GM03348 (cell line): Measurements from ENCODE around the gene SCIMP.
A peak's percentile ranks its signal among the peaks of the same experiment; 100 is the strongest.
"Not testable (repeated sequence)": the region's sequence is repeated elsewhere in the genome, so short reads cannot be mapped to it uniquely, and the experiment has no call there.

Experiments
- DNase-seq: peaks from one replicate; pipeline ENCODE4 v3.0.0; 2012; ENCODE audit warnings: low spot score

The SCIMP gene

DNA sequence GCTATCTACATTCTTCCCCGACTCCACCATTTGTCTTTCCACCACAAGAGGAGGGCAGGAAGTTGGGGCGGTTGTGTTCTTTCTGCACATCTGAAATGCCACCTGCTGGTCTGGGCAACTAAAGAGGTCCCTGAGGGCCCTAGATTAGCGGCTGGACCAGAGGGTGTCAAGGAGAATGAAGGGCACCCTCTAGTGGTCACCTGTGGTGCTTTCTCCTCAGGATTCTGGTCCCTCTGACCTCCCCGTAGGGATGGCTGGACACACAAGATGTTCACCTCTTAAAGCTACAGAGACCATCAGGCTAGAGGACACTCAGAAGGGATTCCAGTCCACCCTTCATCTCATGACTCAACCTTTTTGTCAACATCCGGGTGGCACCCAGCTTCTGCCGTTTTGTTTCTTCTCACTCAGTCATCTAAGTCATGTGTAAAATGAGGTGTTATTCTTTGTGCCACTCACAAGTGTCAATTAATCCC lies 2.9 kb upstream of the SCIMP start:
- DNase-seq = peak; percentile 78

DNA sequence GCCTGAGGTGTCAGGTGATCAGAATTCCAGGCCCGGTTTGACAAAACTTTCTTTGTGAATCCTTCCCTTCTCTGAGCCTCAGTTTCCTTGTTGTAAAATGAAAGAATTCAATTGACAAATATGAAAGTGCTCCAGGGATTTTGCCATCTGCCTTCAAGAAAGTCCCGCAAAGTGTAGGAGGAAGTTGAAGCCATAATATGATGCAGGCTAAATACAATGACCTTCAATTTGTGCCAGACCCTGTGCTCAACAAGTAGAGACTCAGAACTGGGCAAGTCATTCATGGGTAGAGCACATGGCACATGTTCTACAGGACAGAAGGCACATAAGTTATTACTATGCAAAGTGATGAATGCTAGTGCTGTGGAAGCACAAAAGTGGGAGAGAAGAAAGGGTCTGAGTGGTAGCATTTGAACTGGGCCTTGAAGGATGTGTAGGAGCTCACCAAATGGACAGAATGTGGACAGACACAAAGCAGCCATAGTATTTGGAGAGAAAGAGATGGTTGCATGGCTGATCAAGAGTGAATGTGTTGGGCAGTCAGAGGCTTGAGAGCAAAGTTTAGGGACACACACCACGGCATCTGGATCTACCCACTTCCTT lies 2.4 kb upstream of the SCIMP start:
- no peak for DNase-seq

GRCh38 chr17:5233492-5233891 lies 1.2 kb downstream of the SCIMP start:
- not testable (repeated sequence) for DNase-seq

GRCh38 chr17:5226940-5227878 lies 7.5 kb downstream of the SCIMP start:
- DNase-seq = no peak

DNA sequence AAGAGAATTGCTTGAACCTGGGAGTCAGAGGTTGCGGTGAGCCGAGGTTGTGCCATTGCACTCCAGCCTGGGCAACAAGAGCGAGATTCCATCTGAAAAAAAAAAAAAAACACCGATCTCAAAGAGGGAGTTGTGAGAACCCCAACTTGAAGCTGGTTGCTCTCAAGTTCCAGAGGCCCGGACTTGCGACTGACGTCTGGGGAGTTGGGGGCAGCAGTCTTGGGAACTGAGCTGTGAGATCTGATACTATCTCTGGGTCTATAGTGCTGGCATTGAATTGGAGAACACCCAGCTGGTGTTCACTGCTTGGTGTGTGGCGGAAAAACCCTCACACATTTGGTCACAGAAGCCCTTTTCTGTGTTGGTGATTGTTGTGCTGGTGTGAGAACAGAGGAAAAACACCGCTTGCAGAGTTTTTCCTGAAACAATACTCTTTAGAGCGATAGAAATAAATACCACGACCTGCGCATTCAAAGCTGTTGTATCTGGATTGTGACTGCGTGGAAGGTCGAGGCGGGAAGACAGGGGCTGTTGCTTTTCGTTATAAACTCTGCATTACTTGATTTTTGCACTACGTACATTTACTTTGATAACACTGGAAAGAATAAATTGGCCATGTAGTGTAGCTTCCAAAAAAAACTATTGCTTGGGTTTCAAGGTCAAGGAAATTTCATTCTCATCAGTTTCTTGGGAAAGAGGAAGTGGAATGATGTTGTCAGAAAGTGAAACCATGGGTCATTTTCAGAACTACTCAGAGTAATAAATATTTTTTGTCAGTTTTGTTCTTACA lies 8.8 kb downstream of the SCIMP start:
- no peak for DNase-seq

DNA sequence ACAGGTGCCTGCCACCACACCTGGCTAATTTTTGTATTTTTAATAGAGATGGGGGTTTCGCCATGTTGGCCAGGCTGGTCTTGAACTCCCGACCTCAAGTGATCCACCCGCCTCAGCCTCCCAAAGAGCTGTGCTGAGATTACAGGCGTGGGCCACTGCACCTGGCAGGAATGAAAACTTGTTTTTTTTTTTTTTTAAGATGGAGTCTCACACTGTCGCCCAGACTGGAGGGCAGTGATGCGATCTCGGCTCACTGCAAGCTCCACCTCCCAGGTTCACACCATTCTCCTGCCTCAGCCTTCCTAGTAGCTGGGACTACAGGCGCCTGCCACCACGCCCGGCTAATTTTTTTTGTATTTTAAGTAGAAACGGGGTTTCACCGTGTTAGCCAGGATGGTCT lies 12.7 kb downstream of the SCIMP start:
- not testable (repeated sequence) for DNase-seq

DNA sequence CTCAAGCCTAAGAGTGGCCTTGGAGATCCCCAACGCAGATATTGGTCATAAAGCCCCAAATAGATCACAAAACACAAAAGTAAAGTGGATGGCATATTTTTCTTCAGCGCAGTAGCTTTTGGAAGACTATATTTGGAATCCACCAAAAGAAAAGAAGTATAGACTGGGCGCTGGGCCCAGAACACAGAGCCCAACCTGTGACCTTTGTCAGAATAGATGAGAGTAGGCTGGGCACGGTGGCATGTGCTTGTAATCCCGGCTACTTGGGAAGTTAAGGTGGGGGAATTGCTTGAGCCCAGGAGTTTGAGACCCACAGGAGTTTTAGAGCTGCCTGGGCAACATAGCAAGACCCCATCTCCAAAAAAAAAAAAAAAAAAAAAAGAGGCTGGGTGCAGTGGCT lies 14.6 kb downstream of the SCIMP start:
- no peak for DNase-seq

- DNase-seq = no peak
Observed at GRCh38 chr17:5219536-5219935, 15.1 kb downstream of the SCIMP start.

DNA sequence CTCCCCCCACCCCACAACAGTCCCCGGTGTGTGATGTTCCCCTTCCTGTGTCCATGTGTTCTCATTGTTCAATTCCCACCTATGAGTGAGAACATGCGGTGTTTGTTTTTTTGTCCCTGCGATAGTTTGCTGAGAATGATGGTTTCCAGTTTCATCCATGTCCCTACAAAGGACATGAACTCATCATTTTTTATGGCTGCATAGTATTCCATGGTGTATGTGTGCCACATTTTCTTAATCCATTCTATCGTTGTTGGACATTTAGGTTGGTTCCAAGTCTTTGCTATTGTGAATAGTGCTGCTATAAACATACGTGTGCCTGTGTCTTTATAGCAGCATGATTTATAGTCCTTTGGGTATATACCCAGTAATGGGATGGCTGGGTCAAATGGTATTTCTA lies 17.1 kb downstream of the SCIMP start:
- DNase-seq = not testable (repeated sequence)

DNA sequence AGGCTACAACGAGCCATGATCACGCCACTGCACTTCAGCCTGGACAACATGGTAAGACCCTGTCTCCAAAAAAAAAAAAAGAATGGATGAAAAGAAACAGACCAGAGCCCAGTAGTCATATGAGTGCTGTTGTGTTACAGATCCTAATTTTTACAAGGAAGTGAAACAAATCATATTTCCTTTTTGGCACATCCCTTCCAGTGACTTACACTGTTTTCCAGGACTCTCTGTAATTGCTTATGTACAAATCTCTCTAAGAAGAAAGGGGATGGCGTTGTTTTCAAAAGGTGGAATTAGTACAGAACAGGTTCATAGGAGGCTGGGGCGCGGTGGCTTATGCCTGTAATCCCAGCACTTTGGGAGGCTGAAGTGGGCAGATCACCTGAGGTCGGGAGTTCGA lies 23.2 kb downstream of the SCIMP start:
- DNase-seq = no peak

DNA sequence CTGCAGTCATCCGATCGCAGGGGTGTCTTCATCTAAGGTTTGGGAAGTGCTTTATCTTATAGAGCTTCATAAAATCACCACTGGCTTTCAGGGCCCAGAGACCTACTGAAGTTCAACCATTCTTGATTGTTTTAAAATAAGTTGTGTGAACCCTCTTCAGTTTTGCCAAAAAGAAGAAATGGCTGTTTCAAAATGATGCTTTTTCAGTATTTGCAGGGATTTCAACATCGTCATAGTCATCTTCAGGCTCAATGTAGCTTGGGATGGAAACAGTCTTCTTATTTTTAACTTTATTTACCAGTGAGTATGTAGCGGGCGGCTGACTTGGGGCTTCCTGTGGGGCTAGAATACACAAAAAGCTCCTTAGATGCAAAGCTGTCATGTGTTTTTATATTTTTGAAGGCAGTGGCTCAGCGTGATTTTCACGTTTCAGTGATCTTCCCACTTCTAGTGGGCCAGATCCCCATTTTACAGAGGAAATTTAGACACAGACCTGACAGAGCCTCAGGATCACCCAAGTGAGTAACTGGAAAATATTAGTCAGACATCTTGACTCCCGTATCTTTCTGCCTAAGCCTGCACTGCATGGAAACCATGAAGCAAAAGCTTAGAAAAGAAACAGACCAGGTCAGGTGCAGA lies 23.9 kb downstream of the SCIMP start:
- no peak for DNase-seq

- no peak for DNase-seq
Observed at GRCh38 chr17:5210091-5210490, 24.6 kb downstream of the SCIMP start.

DNA sequence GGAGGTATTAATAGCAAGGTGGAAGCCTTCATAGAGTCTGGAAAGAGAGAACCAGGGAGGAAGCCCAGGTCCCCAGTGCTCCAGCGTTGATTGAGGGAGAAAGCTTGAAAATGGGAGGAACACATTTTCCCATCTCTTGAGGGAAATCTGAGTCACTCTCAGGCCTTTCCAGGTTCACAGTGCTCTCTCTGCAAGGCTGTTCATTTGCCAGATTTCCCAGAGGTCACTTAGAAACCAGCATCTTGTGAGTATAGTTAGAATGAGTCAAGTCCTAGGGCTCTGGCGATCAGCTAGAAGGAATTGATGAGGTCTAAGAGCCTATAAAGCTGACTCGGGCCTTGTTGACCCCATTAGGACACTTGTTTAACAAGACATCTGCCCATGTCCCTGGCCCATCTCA lies 25.3 kb downstream of the SCIMP start:
- DNase-seq = peak; percentile 23

- DNase-seq = peak; percentile 53
Observed at GRCh38 chr17:5203908-5204294, 30.8 kb downstream of the SCIMP start.

GRCh38 chr17:5203178-5203907 lies 31.3 kb downstream of the SCIMP start:
- DNase-seq = peak; percentile 41

- DNase-seq = no peak
Observed at GRCh38 chr17:5201011-5201410, 33.6 kb downstream of the SCIMP start.

DNA sequence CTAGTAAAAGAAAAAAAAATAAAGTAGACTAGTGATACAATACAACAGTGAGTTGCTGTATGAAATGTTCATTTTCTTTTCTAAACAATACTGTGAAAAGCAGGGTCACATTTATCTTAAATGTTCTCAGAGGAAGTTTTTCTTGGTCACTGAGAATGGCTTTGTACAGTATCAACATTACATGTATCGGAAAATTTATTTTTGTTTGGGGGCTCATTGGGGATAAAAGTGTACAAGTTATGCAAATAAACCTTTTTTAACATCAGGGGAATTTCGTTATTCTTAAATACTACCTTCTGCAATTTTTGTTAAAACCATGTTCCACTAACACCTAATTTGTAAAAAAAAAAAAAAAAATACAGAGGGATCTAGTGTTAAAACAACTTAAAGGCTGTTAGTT lies 34.3 kb downstream of the SCIMP start:
- no peak for DNase-seq

DNA sequence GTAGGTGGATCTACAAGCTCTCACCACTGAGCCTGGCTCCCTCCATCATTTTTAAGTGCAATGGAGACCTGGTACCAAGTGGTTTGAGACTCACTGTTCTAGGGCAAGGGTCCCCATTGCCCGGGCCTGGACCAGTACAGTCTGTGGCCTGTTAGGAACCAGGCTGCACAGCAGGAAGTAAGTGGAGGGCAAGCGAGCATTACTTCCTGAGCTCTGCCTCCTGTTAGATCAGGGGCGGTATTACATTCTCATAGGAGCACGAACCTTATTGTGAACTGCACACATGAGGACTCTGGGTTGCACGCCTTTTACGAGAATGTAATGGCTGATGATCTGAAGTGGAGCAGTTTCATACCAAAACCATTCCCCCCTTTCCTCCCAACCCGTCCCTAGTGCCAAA lies 36.2 kb downstream of the SCIMP start:
- no peak for DNase-seq

DNA sequence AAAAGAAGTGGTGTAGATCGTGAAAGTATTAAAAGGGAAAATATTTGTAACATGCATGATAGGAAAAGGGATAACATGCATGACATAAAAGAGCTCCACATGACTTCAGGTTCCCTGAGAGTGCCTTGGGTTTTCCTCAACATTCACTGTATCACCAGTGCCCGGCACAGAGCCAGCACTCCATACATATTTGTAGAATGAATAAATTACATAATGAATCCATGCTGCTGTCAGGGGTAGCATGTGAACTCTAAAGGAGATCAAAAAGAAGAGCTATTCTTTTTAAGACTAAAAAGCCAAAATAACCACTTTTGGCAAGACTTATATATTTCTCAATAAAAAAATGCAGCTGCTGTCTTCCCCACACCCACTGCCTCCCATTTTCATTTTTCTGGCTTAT lies 40.3 kb downstream of the SCIMP start:
- DNase-seq = peak; percentile 63

- peak; percentile 99 for DNase-seq
Observed at GRCh38 chr17:5191541-5192417, 42.9 kb downstream of the SCIMP start, which contains the start of gene ZNF594. ZNF594 (minus strand) TSS chr17:5191868; CDS start chr17:5184256, 7,612 bp downstream.
